HepG2 (cell line): ENCODE measurements around the gene SERINC2. TPM values are rescaled to one million over a fixed set of nuclear protein-coding genes. Genes with fewer than 3 reads are reported as not detected.

Source experiments
- HCFC1 ChIP-seq: fragments of 150-350 bp; IDR thresholded peaks from 2 replicates; pipeline ENCODE4 v1.6.1; 2014; ENCODE audit warnings: low read depth, low read length
- HDAC2 ChIP-seq: sonication (generic); formaldehyde crosslinking; IDR thresholded peaks from 2 replicates; pipeline ENCODE4 v1.4.0; 2020; ENCODE audit warnings: missing genetic modification reagents
- HNF1B ChIP-seq: sonication (generic); formaldehyde crosslinking; IDR thresholded peaks from 2 replicates; pipeline ENCODE4 v1.5.1; 2020; ENCODE audit warnings: mild to moderate bottlenecking, moderate library complexity, missing genetic modification reagents
- MATR3 ChIP-seq: sonication (generic); formaldehyde crosslinking; IDR thresholded peaks from 2 replicates; pipeline ENCODE4 v1.4.0; 2020; ENCODE audit warnings: missing genetic modification reagents
- MYNN ChIP-seq: sonication (generic); formaldehyde crosslinking; IDR thresholded peaks from 2 replicates; pipeline ENCODE4 v1.4.0; 2020; ENCODE audit warnings: mild to moderate bottlenecking, low read depth, missing genetic modification reagents
- NFKB2 ChIP-seq: sonication (generic); formaldehyde crosslinking; IDR thresholded peaks from 2 replicates; pipeline ENCODE4 v1.4.0; 2020; ENCODE audit warnings: missing genetic modification reagents, borderline replicate concordance
- NFYC ChIP-seq: IDR thresholded peaks from 2 replicates; pipeline ENCODE4 v1.6.1; 2016; ENCODE audit warnings: missing genetic modification reagents, missing compliant biosample characterization
- RARA ChIP-seq: IDR thresholded peaks from 2 replicates; pipeline ENCODE4 v1.6.1; 2016; ENCODE audit warnings: missing genetic modification reagents, missing compliant biosample characterization
- TOPORS ChIP-seq: sonication (generic); formaldehyde crosslinking; IDR thresholded peaks from 2 replicates; pipeline ENCODE4 v1.8.0; 2023; ENCODE audit warnings: mild to moderate bottlenecking, missing genetic modification reagents
- ZNF18 ChIP-seq: sonication (generic); formaldehyde crosslinking; IDR thresholded peaks from 2 replicates; pipeline ENCODE4 v1.8.0; 2022; ENCODE audit warnings: mild to moderate bottlenecking, missing genetic modification reagents; ENCODE audit not compliant: insufficient replicate concordance
- ZNF331 ChIP-seq: sonication (generic); formaldehyde crosslinking; IDR thresholded peaks from 2 replicates; pipeline ENCODE4 v1.4.0; 2020; ENCODE audit warnings: missing genetic modification reagents
- ZNF563 ChIP-seq: sonication (generic); formaldehyde crosslinking; IDR thresholded peaks from 2 replicates; pipeline ENCODE4 v1.8.0; 2022; ENCODE audit warnings: mild to moderate bottlenecking, moderate library complexity, missing genetic modification reagents
- ZNF580 ChIP-seq: IDR thresholded peaks from 2 replicates; pipeline ENCODE4 v1.6.1; 2016; ENCODE audit warnings: low read depth, borderline replicate concordance
- ZNF790 ChIP-seq: sonication (generic); formaldehyde crosslinking; IDR thresholded peaks from 2 replicates; pipeline ENCODE4 v1.8.0; 2022; ENCODE audit warnings: missing genetic modification reagents, mild to moderate bottlenecking, borderline replicate concordance
- ZNF891 ChIP-seq: sonication (generic); formaldehyde crosslinking; IDR thresholded peaks from 2 replicates; pipeline ENCODE4 v1.5.0; 2020; ENCODE audit warnings: mild to moderate bottlenecking, missing genetic modification reagents
- polyA plus RNA-seq, 8 experiments: library from polyadenylated mRNA; depleted of rRNA in 3 of 8; stranded (reverse) in 7 of 8; unstranded in 1 of 8; fragments of >200 nt; fragmentation: Illumina TruSeq in 4 of 8; extraction: Trizol in 4 of 8; gene quantifications; 2 replicates each; pipeline versions ENCODE4 v1.2.1 to v1.2.3, GENCODE V29; 2011 to 2016; ENCODE audit warnings: low read depth in 4 of 8, missing spikeins in 1 of 8, mixed read lengths in 1 of 8; ENCODE audit not compliant: insufficient read depth in 1 of 8
- total RNA-seq, 5 experiments: library from RNA; depleted of rRNA; stranded (reverse); fragments of >200 nt; fragmentation: Illumina TruSeq; extraction: Trizol; gene quantifications; 2 replicates each; pipeline ENCODE4 v1.2.3, GENCODE V29; 2016; ENCODE audit warnings: low read depth in 1 of 5
- TF ChIP-seq, protein P1 (sequence below): sonication (generic); formaldehyde crosslinking; IDR thresholded peaks from 2 replicates; pipeline ENCODE4 v1.4.0; 2020; ENCODE audit warnings: missing genetic modification reagents, borderline replicate concordance
- TF ChIP-seq, protein P2 (sequence below): sonication (generic); formaldehyde crosslinking; IDR thresholded peaks from 2 replicates; pipeline ENCODE4 v1.5.0; 2020; ENCODE audit warnings: mild to moderate bottlenecking, missing genetic modification reagents, borderline replicate concordance
- TF ChIP-seq, protein P3 (sequence below): IDR thresholded peaks from 2 replicates; pipeline ENCODE4 v1.6.1; 2016; ENCODE audit warnings: missing compliant biosample characterization, missing genetic modification reagents, borderline replicate concordance
- TF ChIP-seq, protein P4 (sequence below): IDR thresholded peaks from 2 replicates; pipeline ENCODE4 v1.6.1; 2018; ENCODE audit warnings: missing genetic modification reagents, mild to moderate bottlenecking, missing compliant biosample characterization

Gene SERINC2
- total and polyA plus RNA-seq, 2 of the 13 experiments (the other 11 are each of a cell fraction or from before 2014, with no cell fraction given) = 4.8 to 126 TPM

DNA sequence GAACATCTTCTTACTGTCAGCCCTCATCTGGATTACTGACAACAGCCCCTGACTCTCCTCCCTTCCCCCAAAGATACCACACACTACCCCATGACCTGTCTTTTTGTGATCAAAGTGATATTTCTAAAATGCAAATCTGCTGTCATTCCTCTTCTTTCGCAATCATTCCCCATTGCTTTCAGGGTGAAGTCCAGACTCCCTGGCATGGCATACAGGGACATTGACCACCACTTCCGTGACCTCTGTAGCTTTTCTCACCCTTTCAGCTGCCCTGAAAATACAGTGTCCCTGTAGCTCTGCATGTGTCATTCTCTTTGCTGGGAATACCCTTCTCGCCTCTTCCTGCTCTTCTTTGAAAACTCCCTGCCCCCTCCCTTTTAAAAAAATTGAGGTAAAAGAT lies 4.1 kb downstream of the SERINC2 start (continued):
- TF ChIP-seq ZNF331 (CRISPR knock-in tag) (peak; percentile 66; the same call in 1 of the 2 replicates), HNF1B (peak; percentile 79), NFYC (CRISPR knock-in tag) (no peak), MYNN (CRISPR knock-in tag) (no peak), ZNF563 (CRISPR knock-in tag) (no peak), ZNF18 (CRISPR knock-in tag) (no peak), HDAC2 (CRISPR knock-in tag) (peak; percentile 72), MATR3 (CRISPR knock-in tag) (no peak), ZNF891 (CRISPR knock-in tag) (no peak), ZNF790 (CRISPR knock-in tag) (no peak), NFKB2 (CRISPR knock-in tag) (no peak), HCFC1 (no peak), RARA (peak; percentile 96), TOPORS (CRISPR knock-in tag) (no peak), ZNF580 (peak; percentile 89; the same call in 1 of the 2 replicates)
- TF ChIP-seq, protein P1, sequence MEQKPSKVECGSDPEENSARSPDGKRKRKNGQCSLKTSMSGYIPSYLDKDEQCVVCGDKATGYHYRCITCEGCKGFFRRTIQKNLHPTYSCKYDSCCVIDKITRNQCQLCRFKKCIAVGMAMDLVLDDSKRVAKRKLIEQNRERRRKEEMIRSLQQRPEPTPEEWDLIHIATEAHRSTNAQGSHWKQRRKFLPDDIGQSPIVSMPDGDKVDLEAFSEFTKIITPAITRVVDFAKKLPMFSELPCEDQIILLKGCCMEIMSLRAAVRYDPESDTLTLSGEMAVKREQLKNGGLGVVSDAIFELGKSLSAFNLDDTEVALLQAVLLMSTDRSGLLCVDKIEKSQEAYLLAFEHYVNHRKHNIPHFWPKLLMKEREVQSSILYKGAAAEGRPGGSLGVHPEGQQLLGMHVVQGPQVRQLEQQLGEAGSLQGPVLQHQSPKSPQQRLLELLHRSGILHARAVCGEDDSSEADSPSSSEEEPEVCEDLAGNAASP (CRISPR knock-in tag) = peak; percentile 96
- TF ChIP-seq, protein P2, sequence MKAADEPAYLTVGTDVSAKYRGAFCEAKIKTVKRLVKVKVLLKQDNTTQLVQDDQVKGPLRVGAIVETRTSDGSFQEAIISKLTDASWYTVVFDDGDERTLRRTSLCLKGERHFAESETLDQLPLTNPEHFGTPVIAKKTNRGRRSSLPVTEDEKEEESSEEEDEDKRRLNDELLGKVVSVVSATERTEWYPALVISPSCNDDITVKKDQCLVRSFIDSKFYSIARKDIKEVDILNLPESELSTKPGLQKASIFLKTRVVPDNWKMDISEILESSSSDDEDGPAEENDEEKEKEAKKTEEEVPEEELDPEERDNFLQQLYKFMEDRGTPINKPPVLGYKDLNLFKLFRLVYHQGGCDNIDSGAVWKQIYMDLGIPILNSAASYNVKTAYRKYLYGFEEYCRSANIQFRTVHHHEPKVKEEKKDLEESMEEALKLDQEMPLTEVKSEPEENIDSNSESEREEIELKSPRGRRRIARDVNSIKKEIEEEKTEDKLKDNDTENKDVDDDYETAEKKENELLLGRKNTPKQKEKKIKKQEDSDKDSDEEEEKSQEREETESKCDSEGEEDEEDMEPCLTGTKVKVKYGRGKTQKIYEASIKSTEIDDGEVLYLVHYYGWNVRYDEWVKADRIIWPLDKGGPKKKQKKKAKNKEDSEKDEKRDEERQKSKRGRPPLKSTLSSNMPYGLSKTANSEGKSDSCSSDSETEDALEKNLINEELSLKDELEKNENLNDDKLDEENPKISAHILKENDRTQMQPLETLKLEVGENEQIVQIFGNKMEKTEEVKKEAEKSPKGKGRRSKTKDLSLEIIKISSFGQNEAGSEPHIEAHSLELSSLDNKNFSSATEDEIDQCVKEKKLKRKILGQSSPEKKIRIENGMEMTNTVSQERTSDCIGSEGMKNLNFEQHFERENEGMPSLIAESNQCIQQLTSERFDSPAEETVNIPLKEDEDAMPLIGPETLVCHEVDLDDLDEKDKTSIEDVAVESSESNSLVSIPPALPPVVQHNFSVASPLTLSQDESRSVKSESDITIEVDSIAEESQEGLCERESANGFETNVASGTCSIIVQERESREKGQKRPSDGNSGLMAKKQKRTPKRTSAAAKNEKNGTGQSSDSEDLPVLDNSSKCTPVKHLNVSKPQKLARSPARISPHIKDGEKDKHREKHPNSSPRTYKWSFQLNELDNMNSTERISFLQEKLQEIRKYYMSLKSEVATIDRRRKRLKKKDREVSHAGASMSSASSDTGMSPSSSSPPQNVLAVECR (CRISPR knock-in tag) = peak; percentile 61; the same call in 1 of the 2 replicates
- TF ChIP-seq, protein P3, sequence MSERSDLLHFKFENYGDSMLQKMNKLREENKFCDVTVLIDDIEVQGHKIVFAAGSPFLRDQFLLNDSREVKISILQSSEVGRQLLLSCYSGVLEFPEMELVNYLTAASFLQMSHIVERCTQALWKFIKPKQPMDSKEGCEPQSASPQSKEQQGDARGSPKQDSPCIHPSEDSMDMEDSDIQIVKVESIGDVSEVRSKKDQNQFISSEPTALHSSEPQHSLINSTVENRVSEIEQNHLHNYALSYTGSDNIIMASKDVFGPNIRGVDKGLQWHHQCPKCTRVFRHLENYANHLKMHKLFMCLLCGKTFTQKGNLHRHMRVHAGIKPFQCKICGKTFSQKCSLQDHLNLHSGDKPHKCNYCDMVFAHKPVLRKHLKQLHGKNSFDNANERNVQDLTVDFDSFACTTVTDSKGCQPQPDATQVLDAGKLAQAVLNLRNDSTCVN (CRISPR knock-in tag) = no peak
- TF ChIP-seq, protein P4, sequence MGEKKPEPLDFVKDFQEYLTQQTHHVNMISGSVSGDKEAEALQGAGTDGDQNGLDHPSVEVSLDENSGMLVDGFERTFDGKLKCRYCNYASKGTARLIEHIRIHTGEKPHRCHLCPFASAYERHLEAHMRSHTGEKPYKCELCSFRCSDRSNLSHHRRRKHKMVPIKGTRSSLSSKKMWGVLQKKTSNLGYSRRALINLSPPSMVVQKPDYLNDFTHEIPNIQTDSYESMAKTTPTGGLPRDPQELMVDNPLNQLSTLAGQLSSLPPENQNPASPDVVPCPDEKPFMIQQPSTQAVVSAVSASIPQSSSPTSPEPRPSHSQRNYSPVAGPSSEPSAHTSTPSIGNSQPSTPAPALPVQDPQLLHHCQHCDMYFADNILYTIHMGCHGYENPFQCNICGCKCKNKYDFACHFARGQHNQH (CRISPR knock-in tag) = peak; percentile 97
